ENCODE results near the gene KLHL3.
A peak's percentile ranks its signal among the peaks of the same experiment; 100 is the strongest.

Gene KLHL3

DNA sequence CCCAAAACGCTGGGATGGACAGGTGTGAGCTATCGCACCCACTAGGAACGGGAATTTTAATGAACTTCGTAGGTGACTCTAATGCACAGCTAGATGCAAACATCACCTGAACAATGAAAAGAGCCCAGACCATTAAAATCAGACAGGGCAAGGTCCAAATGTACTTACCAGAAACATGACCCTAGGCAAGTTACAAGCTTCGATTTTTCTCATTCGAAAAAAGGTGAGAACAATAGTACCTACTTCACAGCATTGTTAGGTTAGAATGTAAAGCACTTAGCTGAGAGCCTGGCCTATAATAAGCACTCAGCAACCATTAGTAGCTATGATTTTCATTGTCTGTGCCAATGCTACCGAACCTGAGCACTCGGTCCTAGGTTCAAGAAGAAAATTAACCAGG lies 5.8 kb upstream of the KLHL3 start:
- no peak for ATAC-seq

DNA sequence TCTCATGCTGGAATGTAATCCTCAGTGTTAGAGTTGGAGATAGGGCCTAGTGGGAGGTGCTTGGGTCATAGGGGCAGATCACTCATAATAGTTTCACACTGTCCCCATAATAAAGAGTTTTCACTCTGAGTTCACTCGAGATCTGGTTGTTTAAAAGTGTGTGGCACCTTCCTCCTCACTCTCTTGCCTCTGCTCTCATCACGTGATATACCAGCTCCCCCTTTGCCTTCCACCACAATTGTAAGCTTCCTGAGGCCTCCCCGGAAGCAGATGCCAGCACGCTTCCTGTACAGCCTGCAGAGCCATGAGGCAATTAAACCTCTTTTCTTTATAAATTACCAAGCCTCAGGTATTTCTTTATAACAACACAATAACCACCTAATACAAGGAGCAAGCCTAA lies 3.8 kb upstream of the KLHL3 start:
- ATAC-seq: no peak

DNA sequence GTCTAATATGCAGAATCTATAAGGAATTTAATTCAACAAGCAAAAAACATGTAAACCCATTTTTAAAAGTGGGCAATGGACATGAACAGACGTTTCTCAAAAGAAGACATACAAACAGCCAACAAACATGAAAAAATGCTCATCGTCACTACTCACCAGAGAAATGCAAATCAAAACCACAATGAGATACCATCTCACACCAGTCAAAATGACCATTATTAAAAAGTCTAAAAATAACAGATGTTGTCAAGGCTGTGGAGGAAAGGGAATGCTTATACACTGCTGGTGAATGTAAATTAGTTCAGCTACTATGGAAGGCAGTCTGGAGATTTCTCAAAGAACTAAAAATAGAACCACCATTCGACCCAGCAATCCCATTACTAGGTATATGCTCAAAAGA lies 3.1 kb upstream of the KLHL3 start:
- ATAC-seq: no peak

DNA sequence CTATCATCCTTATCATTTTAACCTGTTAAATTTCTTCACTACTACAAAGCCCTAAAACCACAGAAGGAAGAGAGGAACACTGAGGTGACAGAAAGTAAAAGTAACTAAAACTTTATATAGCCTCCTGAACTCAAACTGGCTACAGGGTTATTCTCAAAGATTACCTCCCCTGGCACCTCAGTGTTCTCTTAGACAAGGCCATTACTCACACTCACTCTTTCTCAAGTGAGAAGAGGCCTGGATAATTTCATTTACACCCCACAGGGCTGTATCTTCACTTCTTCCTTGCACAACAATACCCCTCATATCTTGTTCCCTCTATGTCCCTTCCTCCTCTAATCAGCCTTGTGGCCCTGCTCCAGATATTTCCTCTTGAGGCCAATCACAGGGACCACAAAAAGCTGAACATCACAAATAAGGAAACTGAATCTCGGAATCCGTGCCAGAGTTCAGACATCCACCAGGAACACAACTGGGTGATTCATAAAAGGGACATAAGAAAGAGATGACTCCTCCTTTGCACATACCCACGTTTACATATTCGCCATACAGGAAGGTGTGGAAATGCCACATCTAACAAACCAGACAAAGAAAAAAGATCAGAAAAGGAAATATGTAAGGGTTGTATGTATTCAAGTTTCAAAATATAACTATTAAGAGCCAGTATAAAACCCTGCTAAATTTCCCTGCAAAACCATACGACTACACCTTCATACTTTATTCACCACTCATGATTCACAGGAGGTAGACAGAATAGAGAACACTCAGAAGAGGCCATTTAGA lies 1.7 kb upstream of the KLHL3 start:
- peak; percentile 72 to 76 for ATAC-seq

DNA sequence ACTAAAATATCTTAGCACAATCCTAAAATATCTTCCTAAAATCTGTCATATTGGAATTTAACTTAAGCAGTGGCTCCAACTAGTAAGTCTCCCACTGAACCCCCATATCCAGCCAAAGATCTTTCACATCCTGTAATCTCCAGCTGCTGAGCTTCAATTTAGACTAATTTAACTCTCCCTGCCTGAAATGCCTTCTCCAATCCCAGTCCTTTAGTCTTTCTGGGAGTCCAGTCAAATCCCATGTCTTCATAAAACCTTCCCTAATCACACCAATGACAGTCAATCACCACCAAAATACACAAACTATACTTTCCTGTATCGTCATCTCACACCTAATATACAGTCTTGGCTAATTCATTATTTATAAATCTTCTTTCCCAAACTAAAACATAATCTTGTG lies 607 bp upstream of the KLHL3 start:
- no peak for ATAC-seq

DNA sequence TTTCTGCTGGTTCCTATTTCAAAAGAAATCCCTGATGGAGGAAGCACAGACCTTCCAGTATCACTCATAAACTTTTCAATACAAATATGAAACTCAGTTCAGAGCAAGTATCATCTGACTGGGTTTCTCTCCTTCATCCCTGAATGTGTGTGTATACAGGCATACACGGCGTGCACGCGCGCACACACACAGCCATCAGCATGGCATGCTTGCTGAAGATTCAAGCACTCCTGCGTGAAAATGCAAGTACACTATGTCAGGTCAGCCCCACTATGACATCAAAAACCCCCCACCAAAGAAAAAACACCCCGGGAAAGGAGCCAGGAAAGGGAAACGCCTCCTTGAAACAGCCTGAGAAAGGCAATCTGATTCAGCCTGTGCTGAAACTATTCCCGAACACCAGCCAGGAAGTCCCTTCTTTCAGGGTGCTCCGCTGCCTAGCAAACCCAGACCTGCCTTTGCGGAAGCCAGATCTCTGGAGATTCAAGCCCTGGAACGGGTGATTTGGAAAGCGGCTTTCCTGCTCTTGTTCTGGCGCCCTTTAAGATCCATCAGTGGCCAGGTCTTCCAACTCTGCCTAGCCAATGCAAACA lies 831 bp downstream of the KLHL3 start:
- no peak for ATAC-seq

DNA sequence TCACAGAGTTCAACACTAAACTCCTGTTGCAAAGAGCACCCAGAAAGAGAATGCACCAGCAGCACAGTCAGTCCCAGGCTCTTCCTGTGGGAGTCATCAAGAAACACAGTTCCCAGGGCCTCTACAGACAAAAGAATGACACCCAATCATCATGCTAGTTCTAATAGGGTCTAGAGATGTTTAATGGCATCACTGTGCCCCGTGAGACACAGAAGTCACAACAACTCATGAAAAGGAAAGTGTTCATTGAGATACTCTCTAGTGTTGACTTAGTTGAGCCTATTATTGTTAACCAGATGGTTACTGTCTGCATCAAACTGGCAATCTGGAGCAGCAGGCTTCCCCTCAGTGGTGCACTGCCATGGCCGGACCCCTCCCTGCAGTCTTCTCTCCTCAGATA lies 1.6 kb downstream of the KLHL3 start:
- peak in 1 of 2 donors; percentile 5 for ATAC-seq

DNA sequence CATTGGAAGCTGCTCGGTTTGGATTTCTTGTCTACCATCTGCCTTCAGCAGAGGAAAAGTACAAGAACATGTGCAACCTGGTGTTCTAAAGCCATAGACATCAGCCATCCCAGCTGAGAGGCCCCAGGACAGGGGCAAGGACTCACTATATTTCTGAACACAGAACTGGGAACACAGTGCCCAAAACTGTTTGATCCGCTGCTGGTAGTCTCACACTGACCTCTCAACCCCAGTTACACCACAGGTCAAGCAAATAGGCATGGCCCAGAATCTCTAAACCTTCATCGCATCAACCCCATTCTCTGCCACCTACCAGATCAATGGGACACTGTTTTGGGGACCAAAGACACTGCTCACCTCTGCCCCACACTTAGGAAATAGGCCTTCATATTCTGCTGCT lies 2.0 kb downstream of the KLHL3 start:
- no peak for ATAC-seq

DNA sequence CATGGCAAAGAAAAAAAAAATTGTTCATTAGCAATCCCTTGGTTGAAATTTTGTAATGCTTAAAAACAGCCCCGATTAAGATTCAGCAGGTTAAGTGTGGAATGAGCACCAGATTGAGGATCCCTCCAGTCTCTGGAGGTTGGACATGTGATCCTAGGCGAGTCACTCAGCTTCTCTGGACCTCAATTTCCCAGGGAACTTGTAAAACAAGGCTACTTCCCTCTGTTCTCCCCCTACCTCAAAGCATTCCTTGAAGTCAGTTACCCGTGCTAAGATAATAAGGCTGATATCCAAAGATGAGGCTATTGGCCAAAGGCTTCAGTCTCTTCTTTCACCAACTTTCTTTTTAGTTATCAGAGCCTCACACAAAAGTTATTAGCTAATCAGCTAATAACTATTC lies 2.9 kb downstream of the KLHL3 start:
- ATAC-seq: no peak

DNA sequence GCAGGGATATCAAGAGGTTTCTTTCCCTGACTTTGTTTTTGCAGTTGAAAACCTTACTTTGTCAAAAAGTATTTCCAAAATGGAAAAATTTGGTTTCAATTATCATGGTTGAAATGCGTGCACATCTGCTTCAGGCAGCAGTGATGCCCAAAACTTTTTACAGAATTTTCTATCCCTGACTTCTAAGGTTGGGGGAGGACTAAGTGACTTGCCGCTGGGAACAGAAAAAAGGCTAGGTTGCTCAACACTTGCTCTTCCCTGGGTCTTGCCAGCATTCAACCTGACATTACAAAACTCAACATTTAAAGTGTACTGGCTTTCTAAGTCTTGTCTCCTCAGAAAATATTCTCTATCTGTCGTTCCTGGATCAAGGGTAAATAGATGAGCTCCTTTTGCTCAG lies 4.7 kb downstream of the KLHL3 start:
- no peak for ATAC-seq

DNA sequence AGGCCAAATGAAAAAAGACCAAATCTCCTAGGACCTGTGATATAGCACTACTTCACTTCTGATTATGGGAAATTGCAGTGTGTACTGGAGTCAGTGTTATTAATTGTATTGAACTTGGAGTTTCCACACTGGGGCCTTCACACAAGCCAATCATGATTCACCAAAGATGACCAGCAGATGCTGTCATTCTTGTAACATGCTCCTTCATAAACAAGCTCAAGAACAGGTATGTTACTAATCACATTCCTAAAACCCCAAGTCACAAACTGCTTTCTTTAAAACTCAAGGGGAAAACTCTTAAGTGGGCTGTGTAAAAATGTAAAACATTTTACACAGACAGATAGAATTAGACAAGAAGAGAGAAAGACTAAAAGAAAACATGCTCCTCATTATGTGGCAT lies 5.6 kb downstream of the KLHL3 start:
- no peak for ATAC-seq

DNA sequence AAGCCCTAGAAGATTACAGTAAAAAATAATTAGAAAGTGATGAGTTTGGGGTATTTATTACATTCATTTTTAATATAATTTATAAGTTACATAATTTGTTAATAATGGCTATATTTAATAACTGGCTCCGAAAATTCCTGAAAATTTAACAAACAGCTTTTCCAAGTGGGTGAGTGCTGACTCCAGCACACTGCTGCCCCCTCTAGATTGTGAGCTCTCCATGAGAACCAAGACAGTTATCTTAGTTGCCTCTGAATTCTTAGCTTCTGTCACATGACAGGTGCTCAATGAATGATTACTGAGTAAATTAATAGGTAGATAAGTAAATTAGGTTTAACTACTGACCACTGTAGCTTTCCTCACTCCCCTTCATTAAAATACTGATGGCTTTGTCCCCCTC lies 7.8 kb downstream of the KLHL3 start:
- ATAC-seq: no peak

DNA sequence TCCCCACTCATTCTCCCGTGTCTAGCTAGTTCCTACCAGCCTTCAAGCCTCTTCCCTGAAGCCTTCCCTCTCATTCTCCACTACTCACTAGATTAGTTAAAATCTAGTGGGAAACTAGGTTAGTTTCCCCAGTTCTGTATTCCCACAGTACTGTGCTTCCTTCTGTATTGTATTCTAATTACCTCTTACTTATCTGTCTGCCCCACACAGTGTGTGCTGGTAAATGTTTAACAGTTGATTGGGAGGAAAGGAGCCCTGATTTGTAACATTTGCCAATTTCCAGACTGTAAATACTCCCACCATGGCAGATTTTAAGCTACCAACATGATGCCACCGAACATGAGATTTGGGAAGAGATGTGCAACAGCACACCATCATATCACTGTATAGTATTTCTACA lies 8.3 kb downstream of the KLHL3 start:
- ATAC-seq: no peak

DNA sequence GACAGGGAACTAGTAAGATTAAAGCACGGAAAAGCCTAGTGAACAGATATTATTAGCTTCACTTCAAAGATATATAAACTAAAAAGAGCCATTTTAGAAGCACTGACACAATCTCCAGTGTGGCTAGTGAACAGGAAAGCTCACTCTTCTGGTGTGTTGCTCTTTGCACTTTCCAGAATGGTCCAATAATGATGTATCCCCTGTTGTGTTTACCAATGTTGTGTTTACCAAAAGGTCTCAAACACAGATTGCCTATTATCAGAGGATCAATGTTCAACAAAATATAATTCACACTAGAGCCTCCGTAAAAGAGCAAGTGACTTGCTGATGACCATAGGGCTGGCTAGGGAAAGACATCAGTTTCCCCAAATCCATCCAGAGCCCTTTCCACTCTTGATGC lies 11.6 kb downstream of the KLHL3 start:
- ATAC-seq: no peak

DNA sequence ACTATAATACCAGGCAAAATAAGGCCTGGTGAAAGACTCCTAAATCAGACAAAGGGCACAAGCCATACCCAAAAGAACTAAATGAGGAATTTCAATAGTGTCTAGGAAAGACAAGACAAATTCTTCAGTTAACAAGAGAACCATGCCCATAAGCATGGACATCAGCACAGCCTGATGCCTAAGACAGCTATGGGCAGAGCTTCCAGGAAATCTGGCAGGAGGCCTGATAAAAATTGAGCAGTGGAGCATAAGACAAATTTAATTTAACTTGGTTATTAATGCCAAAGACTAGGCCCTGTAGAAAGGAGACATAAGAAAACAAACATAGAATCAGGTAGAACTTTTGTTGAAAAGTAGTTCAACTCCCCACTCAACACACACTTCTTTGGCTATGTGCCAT lies 17.3 kb downstream of the KLHL3 start:
- no peak for ATAC-seq

DNA sequence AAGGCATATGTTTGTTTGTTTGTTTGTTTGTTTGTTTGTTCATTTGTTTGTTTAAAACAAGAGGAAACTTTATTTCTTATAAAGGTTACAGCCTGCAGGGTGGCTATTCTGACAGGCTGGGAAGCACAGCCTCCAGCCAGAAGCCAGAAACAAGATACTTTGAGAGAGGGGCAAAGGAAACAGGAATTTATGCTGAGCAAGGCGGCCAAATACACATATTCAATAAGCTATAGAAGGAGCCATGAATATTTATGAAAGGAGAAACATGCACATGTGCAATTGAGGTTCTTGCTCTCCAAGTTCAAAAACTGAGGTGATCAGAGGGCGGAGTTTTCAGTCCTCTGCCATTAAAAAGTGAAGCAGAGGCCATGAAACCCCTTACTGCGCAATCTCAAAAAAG lies 19.6 kb downstream of the KLHL3 start:
- ATAC-seq: no peak

DNA sequence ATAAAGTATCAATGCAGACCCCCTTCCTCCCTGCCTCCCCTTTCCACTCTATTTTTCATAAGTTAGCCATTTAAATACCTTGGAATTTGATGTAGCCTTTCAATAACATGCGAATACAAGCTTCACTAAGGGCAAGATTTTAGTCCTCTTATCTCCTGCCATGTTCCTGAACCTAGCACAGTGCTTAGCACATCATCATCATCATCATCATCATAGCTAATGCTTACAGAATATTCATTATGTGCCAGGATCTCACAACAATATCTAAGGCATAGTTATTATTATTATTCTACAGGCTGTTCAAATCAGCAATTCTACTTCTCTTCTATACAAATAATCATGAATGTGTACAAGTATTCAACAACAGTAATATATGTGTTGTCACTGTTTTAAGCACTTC lies 20.4 kb downstream of the KLHL3 start:
- no peak for ATAC-seq

DNA sequence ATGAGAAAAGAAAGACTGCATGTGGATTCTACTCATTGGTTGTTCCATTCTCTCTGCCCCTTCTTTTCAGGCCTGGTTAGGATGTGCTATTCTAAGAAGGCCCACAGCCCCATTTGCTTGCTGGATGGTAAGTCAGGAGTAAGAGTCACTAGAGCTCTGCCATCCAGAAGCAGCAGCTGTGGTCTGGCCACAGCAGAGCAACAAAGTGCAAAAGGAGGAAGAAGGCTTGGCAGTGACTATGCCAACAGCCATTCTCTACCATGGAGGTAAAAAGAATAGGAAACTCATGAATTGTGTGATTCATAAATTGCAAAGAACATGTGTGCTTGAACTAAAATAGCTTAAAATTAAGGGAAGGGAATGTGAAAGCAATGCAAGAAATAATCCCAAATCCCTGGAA lies 20.9 kb downstream of the KLHL3 start:
- ATAC-seq: no peak

DNA sequence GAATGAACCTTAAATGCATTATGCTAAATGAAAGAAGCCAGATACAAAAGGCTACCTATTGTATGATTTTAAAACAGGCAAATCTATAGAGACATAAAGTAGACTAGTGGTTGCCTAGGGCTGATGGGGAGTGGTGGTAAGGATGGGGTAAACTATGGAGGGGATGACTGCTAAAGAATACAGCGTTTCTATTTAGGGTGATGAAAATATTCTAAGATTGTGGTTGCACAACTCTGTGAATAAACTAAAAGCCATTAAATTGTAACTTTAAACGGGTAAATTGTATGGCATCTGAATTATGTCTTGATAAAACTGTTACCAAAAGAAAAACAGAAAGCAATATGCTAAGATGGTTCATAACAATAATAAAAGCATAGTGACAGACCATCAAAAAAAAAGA lies 21.4 kb downstream of the KLHL3 start:
- ATAC-seq: no peak

DNA sequence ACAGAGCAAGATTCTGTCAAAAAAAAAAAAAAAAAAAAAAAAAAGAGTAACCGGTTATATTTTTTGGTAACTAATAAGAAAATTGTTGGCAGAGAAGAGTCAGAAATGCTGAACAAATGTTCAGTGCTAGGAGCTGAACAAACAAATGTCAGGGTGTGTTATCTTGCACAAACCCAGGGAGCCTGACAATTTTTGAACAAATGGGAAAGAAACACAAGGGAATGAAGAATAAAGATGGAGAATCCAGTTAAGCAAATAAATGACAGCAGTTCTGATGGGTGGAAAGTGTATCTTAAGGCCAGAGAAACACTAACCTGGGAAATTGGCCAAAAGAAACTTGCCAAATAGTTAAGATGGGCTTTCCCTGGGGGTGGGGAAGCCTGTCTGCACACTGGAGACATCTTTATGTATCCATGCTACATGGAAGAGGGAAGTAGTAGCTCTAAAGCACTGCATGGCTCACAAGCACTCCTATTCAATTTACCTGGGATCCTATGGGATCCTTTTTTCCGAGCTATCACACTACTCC lies 23.7 kb downstream of the KLHL3 start:
- no peak for ATAC-seq

DNA sequence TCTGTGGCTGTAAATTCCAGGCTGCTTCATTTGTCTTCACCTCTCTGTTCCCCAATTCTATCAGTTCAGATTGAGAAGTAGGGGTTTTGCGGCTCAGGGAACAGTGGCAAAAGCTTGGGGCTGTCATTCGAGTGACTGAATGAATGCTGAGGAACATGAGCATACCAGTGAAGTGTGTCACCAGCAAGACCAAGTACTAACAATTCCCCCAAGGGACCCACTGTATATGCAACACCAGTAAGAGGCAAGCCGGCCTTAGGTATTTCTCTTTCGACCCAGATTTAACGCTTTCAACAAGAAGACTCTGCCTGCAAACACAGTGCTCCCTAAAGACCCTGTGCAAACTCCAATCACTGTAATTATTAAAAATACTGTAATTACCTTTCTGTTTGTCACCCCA lies 25.8 kb downstream of the KLHL3 start:
- ATAC-seq: no peak

DNA sequence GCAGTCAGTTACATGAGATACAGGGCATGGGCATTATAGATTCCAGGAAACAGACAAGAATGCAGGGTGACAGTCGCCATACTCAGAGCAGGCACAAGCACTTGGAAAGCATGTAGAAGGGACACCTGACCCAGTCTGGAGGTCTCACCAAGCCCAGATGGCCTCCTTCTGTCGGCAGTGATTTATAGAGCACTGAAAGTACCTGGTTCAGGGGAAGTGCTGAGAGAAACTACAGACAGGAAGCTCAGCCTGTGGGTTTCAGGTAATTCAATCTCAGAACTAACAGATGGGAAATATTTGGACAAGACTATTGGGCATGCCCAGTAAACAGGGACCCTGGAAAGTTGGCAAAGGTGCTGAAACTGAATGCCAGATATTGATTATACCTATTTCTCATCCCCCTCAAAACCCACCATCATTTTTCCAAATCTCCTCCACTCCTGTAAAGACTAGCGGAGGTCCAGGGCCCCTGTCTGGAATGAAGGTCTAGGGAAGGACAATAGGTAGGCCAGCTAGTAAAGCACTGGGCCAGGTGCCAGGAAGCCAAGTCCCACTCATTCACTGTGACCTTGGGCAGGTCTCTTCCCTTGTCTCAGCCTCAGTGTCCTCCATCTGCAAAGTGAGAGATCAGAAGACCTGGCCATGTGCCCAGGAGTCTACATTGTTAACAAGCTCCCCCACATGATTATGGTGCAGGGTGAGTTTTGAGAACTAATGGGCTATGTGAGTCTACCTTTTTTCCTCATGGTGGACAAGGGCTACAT lies 26.9 kb downstream of the KLHL3 start:
- ATAC-seq: no peak

DNA sequence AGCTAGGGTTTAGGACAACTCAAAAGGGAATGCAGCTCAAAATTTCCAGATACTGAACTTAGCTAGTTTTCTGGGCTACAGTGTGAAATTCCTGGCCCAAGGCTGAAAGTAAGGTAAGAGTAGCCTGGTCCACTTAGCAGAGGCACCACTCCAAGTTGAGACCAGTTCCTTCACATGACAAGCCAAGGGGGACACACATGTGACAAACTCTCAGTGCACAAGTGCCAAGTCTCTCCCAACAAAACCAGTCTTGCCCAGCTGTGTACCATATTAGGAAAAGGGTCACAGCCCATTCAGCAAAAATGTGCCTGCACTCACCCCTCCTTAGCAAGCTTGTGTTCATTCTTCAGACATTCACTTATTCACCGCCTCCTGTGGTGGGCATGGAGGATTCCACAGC lies 27.8 kb downstream of the KLHL3 start:
- no peak for ATAC-seq

DNA sequence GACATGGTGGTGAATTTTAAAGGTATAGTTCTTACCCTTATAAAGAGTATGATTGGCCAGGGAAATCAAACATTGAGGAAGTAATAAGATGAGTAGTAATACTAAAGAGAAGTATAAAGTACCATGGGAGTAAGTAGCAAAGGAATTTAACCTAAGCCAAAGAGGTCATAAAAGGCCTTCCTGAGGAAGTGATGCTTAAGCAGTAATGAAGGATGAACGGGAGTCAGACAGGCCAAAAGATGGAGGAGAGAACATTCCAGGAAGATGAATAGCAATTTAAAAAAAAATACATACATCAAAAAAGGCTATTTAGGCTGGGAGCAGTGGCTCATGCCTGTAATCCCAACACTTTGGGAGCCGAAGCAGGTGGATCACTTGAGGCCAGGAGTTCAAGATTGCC lies 29.0 kb downstream of the KLHL3 start:
- ATAC-seq: no peak

All from activated CD4-positive, CD25-positive, alpha-beta regulatory T cell treated with anti-CD3 and anti-CD28 coated beads, Interleukin-2, amount 50 U/mL, for 24 hours (primary cell).